IPS-NIHi7 (cell line): ENCODE measurements around the gene HCK.
"Not testable (repeated sequence)": the region's sequence is repeated elsewhere in the genome, so short reads cannot be mapped to it uniquely, and the experiment has no call there.

Experiments used
- DNase-seq: peaks from one replicate; pipeline ENCODE4 v3.0.0; 2012; ENCODE audit warnings: mixed read lengths; ENCODE audit errors: extremely low spot score

The HCK gene

DNA sequence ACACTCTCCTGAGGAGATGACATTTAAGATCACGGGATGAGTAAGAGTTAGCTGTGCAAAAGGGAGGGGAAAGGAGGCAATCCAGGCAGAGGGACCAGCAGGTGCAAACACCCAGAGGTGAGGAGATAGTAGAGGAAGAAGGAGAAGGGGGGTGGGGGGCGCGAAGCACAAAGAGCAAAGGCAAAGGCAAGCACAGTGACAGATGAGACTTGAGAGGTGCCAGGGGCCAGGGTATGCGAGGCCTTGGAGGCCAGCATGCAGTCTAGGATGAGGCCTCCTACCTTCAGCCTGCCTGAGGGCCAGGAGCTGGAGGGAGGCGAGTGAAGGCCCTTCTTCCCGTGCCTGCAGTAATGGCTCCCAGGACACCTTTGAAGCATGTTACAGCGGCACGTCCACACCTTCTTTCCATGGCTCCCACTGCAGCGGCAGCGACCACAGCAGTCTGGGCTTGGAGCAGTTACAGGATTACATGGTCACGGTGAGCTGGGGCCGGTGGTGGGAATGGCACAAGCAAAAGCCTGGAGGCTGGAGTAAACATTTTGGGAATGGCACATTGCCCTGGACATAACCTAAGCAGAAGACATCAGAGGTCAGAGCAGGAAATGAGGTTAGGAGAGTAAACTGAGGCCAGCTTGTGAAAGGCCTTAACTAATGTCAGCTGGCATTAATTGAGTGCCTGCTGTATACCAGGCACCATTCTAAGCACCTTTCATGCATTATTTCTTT lies 23.2 kb upstream of the HCK start:
- no peak for DNase-seq

DNA sequence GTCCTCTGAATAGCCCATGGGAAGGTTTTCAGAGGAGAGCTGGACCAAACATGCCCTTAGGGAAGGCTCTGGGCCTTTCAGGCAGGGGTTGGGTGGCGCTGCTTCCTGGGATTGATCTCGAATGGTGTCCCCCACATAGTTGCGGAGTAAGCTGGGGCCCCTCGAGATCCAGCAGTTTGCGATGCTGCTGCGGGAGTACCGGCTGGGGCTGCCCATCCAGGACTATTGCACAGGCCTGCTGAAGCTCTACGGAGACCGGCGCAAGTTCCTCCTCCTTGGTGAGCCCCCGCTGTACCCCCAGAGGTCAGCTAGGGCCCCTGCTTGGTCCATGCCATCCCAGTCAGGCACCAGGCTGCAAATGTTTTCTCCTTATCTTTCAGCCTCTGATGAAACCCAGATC lies 22.5 kb upstream of the HCK start:
- no peak for DNase-seq

DNA sequence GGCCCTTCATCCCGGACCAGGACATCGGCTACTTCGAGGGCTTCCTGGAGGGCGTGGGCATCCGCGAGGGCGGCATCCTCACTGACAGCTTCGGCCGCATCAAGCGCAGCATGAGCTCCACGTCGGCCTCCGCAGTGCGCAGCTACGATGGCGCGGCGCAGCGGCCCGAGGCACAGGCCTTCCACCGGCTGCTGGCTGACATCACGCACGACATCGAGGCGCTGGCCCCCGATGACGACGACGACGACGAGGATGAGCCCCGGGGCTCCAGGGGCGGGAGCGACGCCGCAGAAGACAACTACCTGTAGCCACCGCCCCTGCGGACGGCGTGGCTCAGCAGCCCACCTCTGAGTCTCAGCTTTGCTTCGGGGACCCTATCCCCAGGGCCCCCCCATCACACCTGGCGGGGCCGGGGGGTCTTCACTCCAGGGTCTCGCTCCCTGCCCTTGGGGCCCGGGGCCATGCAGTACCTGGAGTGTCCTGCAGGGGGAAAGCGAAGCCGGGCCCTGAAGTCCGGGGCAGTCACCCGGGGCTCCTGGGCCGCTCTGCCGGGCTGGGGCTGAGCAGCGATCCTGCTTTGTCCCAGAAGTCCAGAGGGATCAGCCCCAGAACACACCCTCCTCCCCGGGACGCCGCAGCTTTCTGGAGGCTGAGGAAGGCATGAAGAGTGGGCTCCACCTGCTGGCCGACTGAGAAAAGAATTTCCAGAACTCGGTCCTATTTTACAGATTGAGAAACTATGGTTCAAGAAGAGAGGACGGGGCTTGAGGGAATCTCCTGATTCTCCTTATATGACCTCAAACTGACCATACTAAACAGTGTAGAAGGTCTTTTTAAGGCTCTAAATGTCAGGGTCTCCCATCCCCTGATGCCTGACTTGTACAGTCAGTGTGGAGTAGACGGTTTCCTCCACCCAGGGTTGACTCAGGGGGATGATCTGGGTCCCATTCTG lies 20.8 kb upstream of the HCK start:
- DNase-seq = peak; percentile 98

DNA sequence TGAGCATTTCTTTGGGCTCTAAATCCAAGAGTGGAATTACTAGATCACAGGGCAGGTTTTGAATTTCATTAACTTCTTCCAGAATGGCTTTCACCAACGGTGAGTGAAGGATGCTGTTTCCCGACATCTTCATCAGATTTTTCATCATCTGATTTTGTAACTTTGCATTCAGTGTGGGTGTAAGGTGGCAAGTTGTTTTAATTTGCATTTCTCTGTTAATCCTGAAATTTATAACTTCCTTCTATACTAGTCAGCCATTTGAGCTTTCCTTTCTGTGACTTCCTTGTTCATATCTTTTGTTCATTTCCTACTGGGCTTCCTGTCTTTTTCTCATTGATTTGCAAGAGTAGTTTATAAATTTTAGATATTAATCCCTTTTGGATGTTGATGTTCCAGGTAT lies 18.7 kb upstream of the HCK start:
- no peak for DNase-seq

DNA sequence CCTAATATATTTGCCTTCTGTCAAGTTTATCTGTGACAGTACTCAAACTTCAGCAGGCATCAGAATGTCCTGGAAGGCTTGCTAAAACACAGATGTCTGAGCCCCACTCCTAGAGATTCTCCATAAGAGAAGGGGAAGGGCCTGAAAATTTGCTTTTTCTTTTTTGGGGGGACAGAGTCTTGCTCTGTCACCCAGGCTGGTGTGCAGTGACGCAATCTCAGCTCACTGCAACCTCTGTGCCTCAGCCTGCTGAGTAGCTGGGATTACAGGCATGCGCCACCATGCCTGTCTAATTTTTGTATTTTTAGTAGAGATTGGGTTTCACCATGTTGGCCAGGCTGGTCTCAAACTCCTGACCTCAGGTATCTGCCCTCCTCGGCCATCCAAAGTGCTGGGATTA lies 18.3 kb upstream of the HCK start:
- DNase-seq = not testable (repeated sequence)

DNA sequence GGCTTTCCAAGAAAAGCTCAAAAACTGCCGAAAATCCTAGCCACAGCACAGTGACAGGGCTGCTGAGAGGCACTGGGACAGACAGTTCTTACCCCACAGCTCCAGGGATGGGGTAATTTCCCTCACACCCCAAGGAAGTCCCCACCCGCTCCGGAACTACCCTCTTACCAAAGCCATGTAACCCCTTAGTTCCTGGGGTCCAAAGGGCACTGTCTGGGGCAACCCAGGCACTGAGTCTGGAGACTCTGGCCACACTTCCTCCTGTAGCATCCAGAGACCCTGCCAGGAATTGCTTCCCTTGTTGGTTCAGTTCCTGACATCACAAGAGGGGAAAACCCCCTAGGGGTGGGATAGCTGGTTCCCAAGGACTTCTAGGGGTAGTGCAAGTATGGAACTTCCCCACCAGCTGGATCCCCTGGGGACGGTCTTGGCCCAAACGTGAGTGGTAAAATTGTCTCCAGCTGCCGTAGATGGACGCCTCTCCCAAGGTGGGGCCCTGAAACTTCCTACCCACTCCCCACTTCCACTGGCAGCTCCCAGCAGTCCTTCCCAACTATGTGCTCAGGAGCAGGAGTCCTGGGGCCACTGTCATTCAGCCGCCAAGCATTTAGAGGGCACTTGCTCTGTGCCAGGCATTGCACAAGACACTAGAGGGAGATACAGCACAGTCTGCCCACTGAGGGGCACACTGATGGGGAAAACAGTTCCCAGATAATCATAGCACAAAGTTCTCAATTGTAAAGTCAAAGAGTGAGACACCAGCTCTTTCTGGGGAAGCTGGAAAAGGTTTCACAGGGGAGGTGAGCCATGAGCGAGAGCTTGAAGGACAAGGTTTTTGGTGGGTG lies 17.2 kb upstream of the HCK start:
- no peak for DNase-seq

DNA sequence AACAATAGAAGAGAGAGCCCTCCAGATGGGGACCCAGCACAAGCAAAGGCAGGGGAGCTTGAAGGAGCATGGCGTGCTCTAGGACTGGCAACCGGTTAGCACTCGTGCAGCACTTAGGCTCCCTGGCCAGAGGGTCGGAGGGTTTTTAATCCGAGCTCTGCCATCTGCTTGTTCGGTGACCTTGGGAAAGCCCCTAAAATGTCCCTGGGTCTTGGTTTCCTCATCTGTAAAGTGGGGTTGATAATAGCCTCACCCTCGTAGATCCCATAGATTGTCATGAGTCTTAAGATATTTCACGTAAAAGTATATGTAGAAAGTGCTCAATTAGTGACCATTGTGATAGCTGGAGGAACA lies 16.6 kb upstream of the HCK start:
- DNase-seq = no peak

DNA sequence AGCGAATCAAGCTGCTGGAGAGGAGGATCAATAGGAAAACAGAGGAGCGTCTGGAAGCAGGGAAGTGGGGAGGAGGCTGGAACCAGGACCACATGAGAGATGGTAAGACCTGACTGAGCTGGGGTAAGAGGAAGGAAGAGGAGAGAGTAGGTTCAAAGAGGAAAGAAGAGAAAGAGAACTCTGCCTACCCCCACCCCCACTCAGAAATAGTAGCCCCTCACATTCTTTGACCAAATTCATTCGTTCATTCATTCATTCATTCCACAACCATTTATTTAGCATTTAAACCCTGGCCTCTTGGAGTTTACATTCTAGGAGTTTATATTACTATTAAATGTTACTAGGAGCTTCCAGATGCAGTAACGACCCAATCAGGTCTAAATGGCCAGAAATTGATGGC lies 15.8 kb upstream of the HCK start:
- no peak for DNase-seq

DNA sequence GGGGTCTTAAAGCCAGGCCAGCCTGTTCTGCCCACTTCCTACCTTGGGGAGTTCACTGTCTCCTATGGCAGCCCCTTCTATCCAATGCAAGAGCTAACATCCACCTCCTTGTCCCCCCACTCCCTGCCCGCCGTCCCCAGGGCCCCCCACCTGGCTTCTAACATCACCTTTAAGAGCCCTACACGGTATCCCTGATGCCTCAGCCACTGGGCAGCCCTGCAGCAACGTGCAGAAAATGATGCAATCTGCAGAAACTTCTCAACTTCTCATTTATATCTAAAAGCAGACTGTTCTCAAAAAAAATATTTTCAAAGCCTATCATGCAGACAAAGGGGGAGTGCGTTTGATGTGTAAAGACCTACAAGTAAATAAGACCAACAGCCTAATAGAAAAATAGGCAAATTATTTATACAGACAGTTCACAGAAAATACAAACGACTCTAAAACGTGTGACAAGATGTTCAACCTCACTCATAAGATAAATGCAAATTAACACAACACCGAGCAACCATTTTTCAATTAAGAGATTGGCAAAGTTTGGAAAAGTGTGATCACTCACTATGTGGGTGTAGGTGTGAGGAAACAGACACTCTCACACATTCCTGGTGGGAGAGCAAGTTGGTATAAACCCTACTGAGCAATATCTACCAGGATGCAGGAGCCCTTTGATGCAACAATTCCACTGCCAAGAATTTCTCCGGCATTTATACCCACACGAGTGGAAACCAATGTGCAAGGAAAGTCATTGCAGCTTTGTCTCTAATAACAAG lies 15.1 kb upstream of the HCK start:
- no peak for DNase-seq

DNA sequence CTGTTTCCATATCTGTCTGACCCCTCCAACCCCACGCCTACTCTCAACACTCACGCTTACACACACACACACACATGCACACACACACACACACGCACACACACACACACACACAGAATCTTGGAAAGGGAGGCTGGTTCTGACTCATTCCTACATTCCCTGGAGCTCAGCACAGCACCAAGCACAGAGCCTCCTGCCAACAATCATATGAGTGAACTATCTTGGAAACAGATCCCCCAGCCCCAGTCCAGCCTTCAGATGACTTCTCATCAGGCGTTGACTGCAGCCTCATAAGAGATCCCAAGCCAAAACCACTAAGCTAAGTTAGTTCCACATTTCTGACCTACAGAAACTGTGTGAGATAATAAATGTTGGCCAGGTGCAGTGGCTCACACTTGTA lies 14.1 kb upstream of the HCK start:
- DNase-seq = no peak

DNA sequence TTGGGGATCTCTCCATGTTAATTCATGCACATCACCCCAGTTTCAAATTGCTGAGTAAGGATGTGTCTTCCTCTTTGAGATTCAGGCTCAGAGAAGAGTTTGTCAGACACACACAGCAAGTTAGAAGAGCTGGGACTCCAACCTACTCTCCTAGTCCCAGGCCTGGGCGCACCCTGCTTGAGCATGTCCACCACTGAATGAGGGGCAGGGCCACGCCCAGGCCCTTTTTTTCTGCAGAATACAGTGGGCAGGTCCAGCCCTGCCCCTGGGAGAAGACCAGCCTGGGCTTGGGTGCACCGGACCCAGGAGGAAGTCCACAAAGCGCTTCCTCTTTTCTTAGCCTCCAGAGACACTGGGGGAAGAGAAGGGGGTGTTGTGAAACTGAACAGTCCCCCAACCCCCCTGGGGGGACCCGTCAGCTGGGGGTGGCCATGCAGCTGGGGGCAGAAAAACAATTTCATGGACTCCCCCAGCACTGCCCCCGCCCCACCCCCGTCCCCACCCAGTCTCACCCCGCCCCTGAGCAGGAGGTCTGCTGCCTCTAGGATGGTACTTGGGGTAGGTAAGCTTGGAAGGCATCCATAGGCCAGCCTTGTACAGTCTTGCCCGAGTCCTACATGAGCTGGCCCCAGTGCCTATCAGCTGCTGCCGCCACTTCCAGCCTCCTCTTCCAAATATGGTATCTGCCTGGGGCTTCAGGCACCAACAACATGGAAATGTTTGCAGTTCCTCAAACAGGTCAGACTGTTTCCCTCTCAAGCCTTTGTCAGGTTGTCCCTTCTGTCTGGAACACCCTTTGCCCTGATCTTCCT lies 11.7 kb upstream of the HCK start:
- no peak for DNase-seq

DNA sequence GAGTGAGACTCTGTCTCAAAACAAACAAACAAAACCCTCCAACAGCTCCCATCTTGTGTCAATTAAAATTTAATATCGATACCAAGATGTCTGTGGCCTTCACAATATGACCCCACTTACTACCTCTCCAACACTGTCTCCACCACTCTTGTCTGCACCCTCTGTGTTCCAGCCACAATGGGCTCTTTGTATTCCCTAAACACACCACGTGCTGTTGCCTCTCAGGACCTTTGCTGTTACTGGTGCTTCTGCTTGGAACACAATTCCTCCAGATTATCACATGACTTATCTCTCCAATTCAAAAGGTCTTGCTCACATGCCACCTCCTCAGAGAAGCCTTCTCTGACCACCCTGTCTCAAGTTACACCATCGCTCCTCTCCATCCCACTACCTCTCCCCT lies 6.0 kb upstream of the HCK start:
- DNase-seq = no peak

DNA sequence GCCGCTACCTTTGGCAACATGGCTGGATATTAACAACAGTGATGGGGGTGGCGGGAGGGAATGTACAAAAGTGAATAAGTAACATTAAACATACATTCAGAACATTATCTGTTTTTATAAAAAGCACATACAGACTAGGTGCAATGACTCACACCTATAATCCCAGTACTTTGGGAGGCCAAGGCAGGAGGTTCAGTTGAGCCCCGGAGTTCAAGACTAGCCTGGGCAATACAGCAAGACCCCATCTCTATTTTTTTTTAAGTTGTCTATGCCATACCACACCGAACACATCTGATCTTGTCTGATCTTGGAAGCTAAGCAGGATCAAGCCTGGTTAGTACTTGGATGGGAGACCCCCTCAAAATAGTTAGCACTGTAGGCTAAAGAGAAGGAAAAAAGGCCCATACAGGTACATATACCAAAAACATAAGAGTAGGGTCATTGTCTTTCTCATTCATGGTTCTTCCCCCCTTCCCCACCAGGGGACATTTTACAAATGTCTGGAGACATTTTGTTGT lies 1.7 kb upstream of the HCK start:
- DNase-seq = no peak

DNA sequence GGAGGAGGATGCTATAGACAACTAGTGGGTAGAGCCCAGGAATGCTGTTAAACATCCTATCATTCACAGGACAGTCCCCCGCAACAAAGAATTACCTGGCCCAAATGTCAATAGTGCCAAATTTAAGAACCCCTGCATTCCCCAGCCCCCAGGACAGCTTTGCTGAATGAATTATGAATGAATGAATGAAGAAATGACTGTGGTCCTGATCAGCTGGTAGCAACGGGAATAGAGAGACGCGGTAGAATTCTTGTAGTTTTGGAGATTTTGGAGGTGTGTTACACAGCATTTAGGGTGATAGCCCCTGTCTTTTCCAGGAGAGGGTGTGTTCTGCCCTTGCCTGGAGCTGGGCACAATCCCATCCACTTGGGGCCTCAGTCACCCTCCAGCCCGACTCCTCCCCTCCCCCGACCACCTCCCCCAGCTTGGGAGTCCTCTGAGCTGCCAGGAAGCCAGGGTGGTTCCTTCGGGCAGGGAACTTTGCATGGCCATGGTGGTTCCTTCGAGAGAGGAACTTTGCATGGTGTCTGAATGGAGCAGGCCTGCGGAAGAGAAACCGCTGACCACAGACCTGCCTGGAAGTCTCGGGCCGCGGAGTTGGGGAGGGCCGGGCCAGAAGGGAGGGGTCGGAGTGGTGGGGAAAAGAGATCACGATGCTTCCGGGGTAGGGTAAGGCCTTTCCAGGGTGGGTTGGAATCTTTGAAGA lies 1.0 kb upstream of the HCK start:
- peak; percentile 44 for DNase-seq

DNA sequence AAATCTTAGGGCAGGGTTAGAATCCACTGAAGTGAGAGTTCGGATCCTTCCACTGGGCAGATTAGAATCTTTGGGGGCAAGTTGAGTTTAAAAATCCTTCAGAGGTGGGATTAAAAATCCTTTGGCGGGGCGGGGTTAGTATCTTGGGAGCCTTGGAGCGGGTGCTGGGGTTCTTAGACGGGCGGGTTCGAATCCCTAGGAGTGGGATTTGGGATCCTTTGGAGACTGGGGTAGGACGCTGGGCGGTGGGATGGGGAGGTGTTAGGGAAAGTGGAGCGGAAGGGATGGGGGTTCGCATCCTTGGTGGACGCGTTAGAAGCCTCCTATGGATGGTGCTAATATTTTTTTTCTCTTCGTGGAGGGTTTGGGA lies 337 bp upstream of the HCK start:
- DNase-seq = no peak

DNA sequence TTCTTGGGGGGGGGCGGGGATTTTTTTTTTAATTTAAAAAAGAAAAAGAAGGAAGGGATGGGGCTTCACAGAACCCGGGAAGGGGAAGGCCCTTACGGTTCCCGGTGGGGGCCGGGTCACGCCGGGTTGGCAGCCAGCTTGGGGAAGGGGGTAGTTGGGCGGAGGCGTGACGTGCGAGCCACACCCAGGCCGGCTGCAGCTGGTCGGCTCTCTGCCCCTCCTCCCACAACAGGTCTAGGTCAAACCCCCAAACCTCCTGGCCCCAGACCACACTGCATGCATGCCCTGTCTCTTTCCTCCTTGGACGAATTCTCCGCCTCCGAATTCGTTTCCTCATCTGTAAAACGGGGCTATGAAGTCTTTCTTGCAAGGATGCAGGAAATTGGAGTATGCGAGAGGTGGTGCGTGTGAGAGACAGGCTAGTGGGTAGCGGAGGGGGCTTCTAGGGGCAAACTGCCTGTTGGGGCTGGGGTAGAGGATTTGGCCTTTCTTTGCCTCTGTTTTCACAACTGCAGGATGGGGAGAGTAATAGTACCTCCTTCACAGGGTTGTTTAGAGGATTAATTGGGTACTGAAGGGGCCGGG lies 828 bp downstream of the HCK start:
- DNase-seq = peak; percentile 65

DNA sequence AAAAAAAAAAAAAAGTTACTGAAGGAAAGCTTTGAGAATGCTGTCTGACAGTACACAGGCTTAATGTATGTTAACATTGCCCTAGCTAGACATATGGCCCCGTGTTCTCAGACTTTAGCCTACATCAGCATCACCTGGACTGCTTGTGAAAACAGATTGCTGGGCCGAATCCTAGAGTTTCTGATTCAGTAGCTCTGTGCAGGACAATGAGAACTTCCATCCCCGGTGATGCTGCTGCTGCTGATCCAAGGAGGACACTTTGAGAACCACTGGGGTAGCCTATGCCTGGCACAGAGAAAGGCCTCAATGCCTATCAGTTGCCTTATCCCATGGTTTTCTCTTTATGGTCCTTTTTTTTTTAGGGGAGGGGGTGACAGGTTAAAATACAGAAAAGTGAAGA lies 1.6 kb downstream of the HCK start:
- no peak for DNase-seq

DNA sequence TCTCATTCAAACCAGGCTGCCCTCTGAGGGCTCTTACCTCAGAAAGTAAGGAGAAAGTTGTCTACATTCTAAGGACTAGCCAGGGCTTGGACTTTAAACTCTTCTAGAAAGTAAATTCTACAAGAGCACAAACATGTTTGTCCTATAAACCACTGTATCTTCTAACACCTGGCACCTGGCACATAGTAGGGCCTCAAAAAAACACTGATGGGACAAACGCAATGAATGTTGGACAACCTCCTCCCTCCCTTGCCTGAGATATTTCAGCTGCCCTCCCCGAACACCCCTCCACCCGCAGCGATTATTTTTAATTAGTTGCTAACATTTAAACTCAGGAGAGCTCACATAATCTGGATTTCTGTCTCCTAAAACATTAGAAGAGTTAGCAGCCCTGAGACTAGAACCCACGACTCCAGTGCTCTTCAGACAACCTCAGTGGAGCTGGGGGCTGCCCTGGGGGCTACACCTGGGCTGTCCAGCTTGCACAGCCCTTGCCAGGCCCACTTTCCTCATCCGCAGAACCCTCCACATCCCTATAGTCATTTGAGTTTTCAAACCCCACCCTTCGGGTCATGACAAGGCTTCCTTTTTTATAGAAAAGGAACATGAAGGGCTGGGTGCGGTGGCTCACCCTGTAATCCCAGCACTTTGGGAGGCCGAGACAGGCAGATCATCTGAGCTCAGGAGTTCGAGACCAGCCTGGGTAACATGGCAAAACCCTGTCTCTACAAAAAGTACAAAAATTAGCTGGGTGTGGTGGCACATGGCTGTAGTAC lies 4.9 kb downstream of the HCK start:
- no peak for DNase-seq
